Activated CD4-positive, alpha-beta T cell treated with anti-CD3 and anti-CD28 coated beads, Interleukin-2, amount 10 ng/mL, durations not matched to agents 24 days and 14 days (primary cell): ENCODE measurements around the gene GPR173. TPM values are rescaled to one million over a fixed set of nuclear protein-coding genes. Genes with fewer than 3 reads are reported as not detected.

ENCODE experiments used
- DNase-seq: peaks from one replicate; pipeline ENCODE4 v3.0.0; 2022
- H3K27ac Mint-ChIP-seq: one replicate; pipeline ENCODE4 v1.8.0; 2022; ENCODE audit warnings: mild to moderate bottlenecking, mixed read lengths
- H3K27me3 Mint-ChIP-seq: one replicate; pipeline ENCODE4 v1.8.0; 2022; ENCODE audit warnings: mixed read lengths
- H3K36me3 Mint-ChIP-seq: one replicate; pipeline ENCODE4 v1.8.0; 2022; ENCODE audit warnings: low read depth, mild to moderate bottlenecking, mixed read lengths
- H3K4me1 Mint-ChIP-seq: one replicate; pipeline ENCODE4 v1.8.0; 2021; ENCODE audit warnings: mixed read lengths
- H3K4me3 Mint-ChIP-seq: one replicate; pipeline ENCODE4 v1.8.0; 2022; ENCODE audit warnings: mild to moderate bottlenecking, moderate library complexity, mixed read lengths
- H3K9me3 Mint-ChIP-seq: one replicate; pipeline ENCODE4 v1.8.0; 2021; ENCODE audit warnings: mixed read lengths
- intact Hi-C: fragments of 100-400 bp; cut with micrococcal nuclease; formaldehyde crosslinking; loops from one replicate; pipeline ENCODE4 v1.15.1; 2023
- total RNA-seq: library from RNA; stranded (reverse); gene quantifications from 2 replicates; pipeline ENCODE4 v1.2.3, GENCODE V29; 2022

Gene GPR173, protein sequence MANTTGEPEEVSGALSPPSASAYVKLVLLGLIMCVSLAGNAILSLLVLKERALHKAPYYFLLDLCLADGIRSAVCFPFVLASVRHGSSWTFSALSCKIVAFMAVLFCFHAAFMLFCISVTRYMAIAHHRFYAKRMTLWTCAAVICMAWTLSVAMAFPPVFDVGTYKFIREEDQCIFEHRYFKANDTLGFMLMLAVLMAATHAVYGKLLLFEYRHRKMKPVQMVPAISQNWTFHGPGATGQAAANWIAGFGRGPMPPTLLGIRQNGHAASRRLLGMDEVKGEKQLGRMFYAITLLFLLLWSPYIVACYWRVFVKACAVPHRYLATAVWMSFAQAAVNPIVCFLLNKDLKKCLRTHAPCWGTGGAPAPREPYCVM
- total RNA-seq, result not detected in 2 replicates

DNA sequence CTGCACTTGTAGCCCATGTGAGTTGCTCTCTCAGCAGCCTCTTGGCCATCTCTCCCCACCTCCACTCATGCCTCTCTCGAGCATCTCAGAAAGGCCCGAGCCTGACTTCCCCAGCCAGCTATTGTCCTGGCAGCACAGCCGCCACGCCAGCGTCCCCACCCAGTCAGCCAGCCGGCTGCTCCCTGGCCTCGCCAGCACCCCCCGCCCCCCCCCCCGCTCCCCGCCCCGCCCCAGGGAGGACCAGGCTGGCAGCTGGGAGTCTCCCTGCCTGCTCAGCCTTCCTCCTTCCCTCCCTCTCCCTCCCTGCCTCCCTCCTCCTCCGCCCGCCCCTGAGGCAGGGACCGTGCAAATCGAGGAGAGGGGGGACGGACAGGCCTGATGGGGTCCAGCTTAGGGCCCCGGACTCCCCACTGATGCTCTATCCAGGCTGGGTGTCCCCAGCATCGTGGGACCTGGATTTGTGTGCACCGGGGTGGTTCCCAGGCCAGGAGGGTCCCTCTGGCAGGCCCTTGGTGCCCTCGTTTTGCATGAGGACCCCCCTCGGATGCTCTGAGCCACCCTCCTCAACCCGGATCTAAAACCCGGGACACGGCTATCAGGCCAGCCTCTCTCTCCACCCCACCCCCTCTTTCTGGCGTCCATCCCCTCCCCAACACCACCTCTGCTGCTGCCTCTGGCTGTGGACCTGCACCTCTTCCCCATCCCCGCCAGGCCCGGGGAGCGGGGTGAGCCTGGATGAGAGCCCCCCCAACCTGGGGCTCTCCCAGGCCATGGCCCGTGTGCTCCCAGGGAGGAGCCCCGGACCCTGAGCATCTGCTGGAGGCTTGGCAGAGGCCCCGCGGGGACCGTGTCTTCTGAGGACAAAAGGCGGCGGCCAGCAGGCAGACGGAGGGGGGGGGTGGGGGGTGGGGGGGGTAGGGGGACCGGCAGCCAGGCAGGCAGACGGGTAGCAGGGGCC lies at the start of gene GPR173:
Gene GPR173, plus strand, starts transcription at position 621 of the 958 bp plus-strand sequence. CDS start 27,833 bp downstream, outside the sequence.
- no peak within 1 kb of the TSS for H3K4me3 Mint-ChIP-seq
- no peaks in the 10 kb centered on the region for H3K36me3 Mint-ChIP-seq
- no peak within 1 kb of the TSS for H3K27ac Mint-ChIP-seq
- H3K4me1 Mint-ChIP-seq, result no peaks in the 10 kb centered on the region
- DNase-seq, result no peak
- intact Hi-C loops, result no loop called here
- no peaks in the 10 kb centered on the region for H3K9me3 Mint-ChIP-seq
- H3K27me3 Mint-ChIP-seq, result peaks cover 9% of the 10 kb centered on the region

DNA sequence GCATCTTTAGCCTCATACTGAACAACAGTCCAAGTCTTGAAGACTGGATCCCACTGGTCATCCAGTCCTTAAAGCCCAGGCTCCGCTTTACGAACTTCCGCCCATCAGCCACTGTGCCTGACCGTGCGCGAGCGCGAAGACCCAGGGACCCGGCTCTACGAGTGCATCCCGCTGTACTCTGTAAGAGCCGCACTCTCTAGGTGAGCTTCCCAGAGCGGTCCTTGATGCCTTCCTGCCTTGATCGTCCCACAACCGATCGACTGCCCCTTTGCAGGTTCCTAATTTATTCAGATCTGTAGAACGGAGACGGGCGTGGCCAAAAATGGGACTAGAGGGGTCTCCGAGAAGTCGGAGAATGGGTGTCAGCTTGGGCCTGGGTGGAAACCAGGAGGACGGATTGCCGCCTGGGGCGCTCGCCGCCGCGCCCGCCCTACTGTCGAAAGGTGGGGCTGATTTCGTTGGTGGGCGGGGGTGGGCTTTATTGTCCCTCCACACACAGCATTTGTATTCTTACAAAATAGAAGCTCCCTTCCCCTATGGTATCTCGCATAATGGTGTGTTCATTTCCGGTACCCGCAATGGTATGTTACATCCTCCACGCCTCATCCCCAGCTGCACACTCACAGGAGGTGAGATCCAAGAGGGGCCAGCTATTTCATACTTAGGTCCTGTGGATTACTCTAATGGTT lies 48.0 kb upstream of the GPR173 start:
- Mint-ChIP-seq H3K9me3 (no peaks in the 10 kb centered on the region), H3K36me3 (no peaks in the 10 kb centered on the region), H3K4me3 (peak overlapping the region; percentile 15), H3K27me3 (peaks cover 2% of the 10 kb centered on the region), H3K4me1 (peaks cover 9% of the 10 kb centered on the region), H3K27ac (no peak overlapping the region)
- DNase-seq, result no peak
- intact Hi-C loops, result no loop called here

DNA sequence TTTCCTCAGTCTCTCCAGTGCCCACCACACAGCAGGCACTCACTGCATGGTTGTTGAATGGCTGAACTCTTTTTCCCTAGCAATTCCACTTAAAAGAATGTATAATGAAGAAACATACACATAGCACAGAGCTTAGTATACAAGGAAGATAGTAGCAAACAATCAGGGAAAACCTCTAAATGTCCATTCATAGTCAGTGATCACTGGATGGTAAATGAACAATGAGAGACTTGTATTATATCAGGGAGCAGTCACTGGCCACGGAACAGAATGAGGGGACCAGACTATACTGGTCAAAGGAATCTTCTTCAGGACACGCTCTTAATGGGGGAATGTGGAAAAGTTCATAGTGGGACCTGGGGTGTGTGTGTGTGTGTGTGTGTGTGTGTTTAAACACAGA lies 46.6 kb upstream of the GPR173 start:
- Mint-ChIP-seq H3K27me3 (peaks cover 2% of the 10 kb centered on the region), H3K36me3 (no peaks in the 10 kb centered on the region), H3K9me3 (no peaks in the 10 kb centered on the region), H3K27ac (no peak overlapping the region), H3K4me3 (no peak overlapping the region), H3K4me1 (peaks cover 1% of the 10 kb centered on the region)
- no peak for DNase-seq
- intact Hi-C loops, result no loop called here

DNA sequence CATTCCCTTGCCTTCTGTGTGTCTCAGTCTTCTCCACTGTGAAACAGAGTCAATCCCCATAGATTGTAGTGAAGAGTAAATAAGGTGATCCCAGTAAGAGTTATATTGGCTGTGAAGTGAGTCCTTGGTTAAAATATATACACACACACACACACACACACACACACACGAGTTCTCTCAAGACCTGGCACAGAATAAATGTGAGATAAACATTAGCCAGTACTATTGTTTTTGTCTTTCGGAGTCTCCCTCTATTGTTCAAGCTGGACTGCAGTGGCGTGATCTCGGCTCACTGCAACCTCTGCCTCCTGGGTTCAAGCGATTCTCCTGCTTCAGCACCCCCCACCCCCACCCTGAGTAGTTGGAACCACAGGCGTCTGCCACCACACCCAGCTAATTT lies 45.5 kb upstream of the GPR173 start:
- peak; percentile 8 for DNase-seq
- Mint-ChIP-seq H3K4me1 (no peaks in the 10 kb centered on the region), H3K4me3 (no peak overlapping the region), H3K36me3 (no peaks in the 10 kb centered on the region), H3K9me3 (no peaks in the 10 kb centered on the region), H3K27ac (no peak overlapping the region), H3K27me3 (peaks cover 2% of the 10 kb centered on the region)
- intact Hi-C loops, result no loop called here

DNA sequence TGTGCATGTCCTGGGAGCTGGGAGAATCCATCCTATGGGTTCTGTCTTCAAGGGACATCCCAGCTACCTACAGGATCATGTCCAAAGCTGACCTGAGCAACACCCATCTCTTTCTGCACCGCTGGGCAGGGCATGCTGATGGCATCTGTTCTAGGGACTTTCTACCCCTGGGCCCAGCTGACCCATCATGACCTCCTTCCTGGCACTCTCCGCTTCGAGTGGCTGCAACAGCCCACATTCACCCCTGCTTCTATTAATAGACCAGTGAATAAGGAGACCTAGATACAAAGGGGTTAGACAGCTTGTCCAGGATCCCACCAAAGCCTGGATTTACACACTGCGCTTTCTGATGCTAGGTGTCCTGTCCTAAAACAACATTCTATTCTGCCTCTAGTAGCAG lies 44.6 kb upstream of the GPR173 start:
- Mint-ChIP-seq H3K36me3 (no peaks in the 10 kb centered on the region), H3K4me3 (no peak overlapping the region), H3K9me3 (no peaks in the 10 kb centered on the region), H3K27me3 (peaks cover 6% of the 10 kb centered on the region), H3K4me1 (no peaks in the 10 kb centered on the region), H3K27ac (peak overlapping the region; percentile 53)
- no peak for DNase-seq
- intact Hi-C loops, result no loop called here

DNA sequence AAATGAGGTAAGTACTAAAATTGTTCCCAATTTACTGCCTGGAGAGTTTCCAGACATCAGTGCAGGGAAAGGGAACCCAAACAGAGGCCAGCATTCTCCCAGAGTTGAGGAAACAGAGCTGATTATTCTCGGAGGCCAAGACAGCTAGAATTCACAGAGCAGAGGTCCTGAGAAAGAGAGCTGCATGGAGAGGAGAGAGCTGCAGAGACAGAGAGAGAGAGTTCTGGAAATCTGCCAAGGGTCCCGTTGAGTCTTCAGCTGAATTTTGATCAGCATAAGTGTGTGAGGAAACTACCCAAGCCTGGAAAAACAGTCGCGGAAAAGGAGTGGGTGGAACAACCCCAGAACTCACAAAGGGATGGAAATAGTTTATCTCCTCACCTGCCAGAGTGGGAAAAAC lies 43.8 kb upstream of the GPR173 start:
- Mint-ChIP-seq H3K4me1 (no peaks in the 10 kb centered on the region), H3K27me3 (peaks cover 6% of the 10 kb centered on the region), H3K36me3 (no peaks in the 10 kb centered on the region), H3K27ac (no peak overlapping the region), H3K4me3 (no peak overlapping the region), H3K9me3 (no peaks in the 10 kb centered on the region)
- no peak for DNase-seq
- intact Hi-C loops, result no loop called here

DNA sequence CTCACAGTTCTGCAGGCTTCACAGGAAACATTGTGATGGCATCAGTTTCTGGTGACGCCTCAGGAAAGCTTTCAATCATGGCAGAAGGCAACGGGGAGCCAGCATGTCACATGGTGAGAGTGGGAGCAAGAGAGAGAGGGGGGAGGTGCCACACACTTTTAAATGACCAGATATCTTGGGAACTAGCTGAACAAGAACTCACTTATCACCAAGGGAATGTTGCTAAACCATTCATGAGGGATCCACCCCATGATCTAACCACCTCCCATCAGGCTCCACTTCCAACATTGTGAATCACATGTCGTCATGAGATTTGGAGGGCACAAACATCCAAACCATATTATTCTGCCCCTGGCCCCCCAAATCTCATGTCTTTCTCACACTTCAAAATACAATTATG lies 43.3 kb upstream of the GPR173 start:
- Mint-ChIP-seq H3K4me1 (no peaks in the 10 kb centered on the region), H3K36me3 (no peaks in the 10 kb centered on the region), H3K4me3 (no peak overlapping the region), H3K9me3 (no peaks in the 10 kb centered on the region), H3K27ac (no peak overlapping the region), H3K27me3 (peaks cover 6% of the 10 kb centered on the region)
- DNase-seq, result no peak
- intact Hi-C loops, result no loop called here

DNA sequence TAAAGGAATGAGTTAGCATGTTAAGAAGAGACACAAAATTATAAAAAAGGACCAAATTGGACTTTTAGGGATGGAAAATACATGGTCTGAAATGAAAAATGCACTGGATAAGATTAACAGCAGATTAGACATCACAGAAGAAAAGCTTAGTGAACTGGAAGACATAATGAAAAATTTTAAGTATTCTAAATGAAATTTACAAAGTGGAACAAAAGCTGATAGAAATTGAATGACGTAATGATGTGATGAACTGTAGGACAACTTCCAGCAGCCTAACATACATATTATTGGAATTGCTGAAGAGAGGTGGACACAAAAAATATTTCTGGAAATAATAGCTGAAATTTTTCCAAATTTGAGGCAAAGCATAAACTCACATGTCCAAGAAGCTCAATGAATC lies 39.6 kb upstream of the GPR173 start:
- H3K9me3 Mint-ChIP-seq, result no peaks in the 10 kb centered on the region
- no peaks in the 10 kb centered on the region for H3K36me3 Mint-ChIP-seq
- H3K4me3 Mint-ChIP-seq, result no peak overlapping the region
- H3K27ac Mint-ChIP-seq, result no peak overlapping the region
- no peaks in the 10 kb centered on the region for H3K4me1 Mint-ChIP-seq
- intact Hi-C loops, result no loop called here
- H3K27me3 Mint-ChIP-seq, result peaks cover 4% of the 10 kb centered on the region
- DNase-seq, result no peak

DNA sequence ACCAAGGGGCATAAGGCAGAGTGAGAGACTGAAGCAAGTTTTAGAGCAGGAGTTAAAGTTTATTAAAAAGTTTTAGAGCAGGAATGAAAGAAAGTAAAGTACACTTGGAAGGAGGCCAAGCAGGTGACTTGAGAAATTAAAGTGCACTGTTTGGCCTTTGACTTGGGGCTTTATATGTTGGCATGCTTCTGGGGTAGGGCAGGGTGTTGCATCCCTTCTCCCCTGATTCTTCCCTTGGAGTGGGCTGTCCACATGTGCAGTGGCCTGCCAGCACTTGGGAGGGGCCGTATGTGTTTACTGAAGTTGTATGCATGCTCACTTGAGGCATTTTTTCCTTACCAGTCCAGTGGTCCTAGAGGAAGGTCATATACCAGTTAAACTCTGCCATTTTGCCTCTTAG lies 35.3 kb upstream of the GPR173 start:
- H3K4me3 Mint-ChIP-seq, result no peak overlapping the region
- peak; percentile 27 for DNase-seq
- H3K27ac Mint-ChIP-seq, result no peak overlapping the region
- H3K9me3 Mint-ChIP-seq, result no peaks in the 10 kb centered on the region
- peaks cover 6% of the 10 kb centered on the region for H3K27me3 Mint-ChIP-seq
- no peaks in the 10 kb centered on the region for H3K36me3 Mint-ChIP-seq
- intact Hi-C loops, result no loop called here
- no peaks in the 10 kb centered on the region for H3K4me1 Mint-ChIP-seq

DNA sequence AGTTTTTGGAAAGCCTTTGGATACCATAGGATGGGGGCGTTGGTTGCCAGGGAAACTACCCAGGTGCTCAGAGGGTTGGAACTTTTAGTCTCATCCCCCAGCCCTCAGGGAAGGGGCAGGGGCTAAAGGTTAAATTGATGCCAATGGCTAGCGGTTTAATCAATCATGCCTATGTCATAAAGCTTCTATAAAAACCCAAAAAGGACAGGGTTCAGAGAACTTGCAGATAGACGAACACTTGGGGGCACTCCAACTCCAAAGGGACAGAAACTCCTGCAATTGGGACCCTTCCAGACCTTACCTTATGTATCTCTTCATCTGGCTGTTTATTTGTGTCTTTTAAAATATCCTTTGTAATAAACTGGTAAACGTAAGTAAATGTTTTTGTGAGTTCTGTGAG lies 30.0 kb upstream of the GPR173 start:
- Mint-ChIP-seq H3K27me3 (peaks cover 9% of the 10 kb centered on the region), H3K36me3 (no peaks in the 10 kb centered on the region), H3K9me3 (no peaks in the 10 kb centered on the region), H3K27ac (no peak overlapping the region), H3K4me1 (no peaks in the 10 kb centered on the region), H3K4me3 (no peak overlapping the region)
- peak; percentile 6 for DNase-seq
- intact Hi-C loops, result no loop called here

DNA sequence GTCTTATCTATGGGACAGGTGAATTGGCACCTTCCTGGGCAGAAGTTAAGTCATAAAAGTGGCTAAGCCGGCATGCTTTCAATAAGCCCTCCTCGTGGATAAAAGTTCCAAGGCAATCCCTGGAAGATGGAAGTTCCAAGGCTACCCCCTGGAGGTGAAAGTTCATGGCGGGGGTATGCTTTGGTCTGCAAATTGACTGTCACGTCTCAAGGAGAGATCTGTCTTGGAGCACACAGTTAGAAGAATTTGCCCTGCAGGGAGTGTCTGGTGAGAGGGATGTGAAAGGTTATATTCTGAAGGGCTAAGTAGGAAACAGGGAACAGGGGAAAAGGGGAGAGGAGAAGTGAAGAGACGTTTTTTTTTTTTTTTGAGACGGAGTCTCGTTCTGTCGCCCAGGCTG lies 26.2 kb upstream of the GPR173 start:
- Mint-ChIP-seq H3K36me3 (no peaks in the 10 kb centered on the region), H3K9me3 (no peaks in the 10 kb centered on the region), H3K4me1 (no peaks in the 10 kb centered on the region), H3K27ac (no peak overlapping the region), H3K27me3 (peaks cover 7% of the 10 kb centered on the region), H3K4me3 (no peak overlapping the region)
- intact Hi-C loops, result no loop called here
- peak; percentile 20 for DNase-seq

DNA sequence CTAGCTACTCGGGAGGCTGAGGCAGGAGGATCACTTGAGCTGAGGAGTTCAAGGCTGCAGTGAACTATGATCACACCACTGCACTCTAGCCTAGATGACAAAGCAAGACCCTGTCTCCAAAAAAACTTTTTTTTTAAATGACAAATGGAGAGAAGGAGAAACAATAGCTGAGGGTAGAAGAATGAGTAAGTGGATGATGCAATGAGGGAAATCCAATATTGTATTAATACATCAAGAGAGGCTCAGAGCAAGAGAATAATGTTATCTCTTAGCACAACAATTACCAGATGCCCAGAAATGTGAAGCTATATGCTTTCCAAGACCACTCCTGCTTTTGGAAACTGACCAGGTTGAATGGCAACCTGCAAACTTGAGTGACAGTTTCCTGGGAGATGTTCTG lies 19.9 kb upstream of the GPR173 start:
- Mint-ChIP-seq H3K4me1 (no peaks in the 10 kb centered on the region), H3K36me3 (no peaks in the 10 kb centered on the region), H3K4me3 (no peak overlapping the region), H3K27me3 (peaks cover 1% of the 10 kb centered on the region), H3K27ac (no peak overlapping the region), H3K9me3 (no peaks in the 10 kb centered on the region)
- DNase-seq, result peak; percentile 1
- intact Hi-C loops, result no loop called here

DNA sequence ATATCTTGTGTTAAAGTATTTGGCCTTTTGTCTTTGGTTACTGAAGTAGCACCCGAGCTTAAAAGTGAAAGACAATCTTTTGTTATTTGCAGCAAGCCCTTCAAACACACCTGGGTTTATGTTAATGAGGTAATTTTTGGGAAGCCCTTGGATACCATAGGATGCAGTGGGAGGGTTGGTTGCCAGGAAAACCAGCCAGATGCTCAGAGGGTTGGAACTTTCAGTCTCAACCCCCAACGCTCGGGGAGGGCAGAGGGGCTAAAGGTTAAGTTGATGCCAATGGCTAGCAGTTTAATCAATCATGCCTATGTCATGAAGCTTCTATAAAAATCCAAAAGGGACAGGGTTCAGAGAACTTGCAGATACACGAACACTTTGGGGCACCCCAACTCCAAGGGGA lies 17.2 kb upstream of the GPR173 start:
- no peaks in the 10 kb centered on the region for H3K4me1 Mint-ChIP-seq
- intact Hi-C loops, result no loop called here
- H3K27me3 Mint-ChIP-seq, result peaks cover 5% of the 10 kb centered on the region
- H3K9me3 Mint-ChIP-seq, result no peaks in the 10 kb centered on the region
- H3K27ac Mint-ChIP-seq, result no peak overlapping the region
- H3K4me3 Mint-ChIP-seq, result no peak overlapping the region
- DNase-seq, result no peak
- H3K36me3 Mint-ChIP-seq, result no peaks in the 10 kb centered on the region

DNA sequence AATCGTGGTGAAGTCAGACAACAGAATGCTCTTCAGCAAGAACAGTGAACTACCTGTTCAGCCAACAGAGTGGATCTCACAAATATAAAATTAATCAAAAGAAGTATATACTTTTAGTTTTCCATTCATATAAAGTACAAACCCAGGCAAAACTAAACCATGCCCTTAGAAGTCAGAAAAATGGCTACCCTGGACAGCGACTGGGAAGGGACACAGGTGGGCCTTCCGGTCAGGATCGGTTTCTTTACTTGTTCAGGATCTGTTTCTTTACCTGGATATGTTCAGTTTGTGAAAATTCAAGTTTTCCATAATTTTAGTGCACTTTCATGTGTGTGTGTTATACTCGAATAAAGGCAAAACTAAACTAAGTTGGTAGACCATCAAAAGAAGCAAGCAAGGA lies 12.4 kb upstream of the GPR173 start:
- Mint-ChIP-seq H3K27ac (no peak overlapping the region), H3K4me1 (no peaks in the 10 kb centered on the region), H3K36me3 (no peaks in the 10 kb centered on the region), H3K4me3 (no peak overlapping the region), H3K9me3 (no peaks in the 10 kb centered on the region), H3K27me3 (peaks cover 7% of the 10 kb centered on the region)
- intact Hi-C loops, result no loop called here
- no peak for DNase-seq
